Gastrocnemius medialis (tissue), 4 donors: ENCODE data around the gene GIN1.
"Not testable (repeated sequence)": the region's sequence is repeated elsewhere in the genome, so short reads cannot be mapped to it uniquely, and the experiment has no call there.

Experiments
- CTCF ChIP-seq, 5 experiments: fragments of 450-650 bp in 3 of 5; fragments of 200-600 bp in 2 of 5; sonication (generic) in 2 of 5; IDR thresholded peaks in 4 of 5; conservative IDR thresholded peaks in 1 of 5; 1 replicate in 4 of 5; 2 replicates in 1 of 5; pipeline ENCODE4 v1.5.1; 2016 to 2019; ENCODE audit warnings: antibody characterized with exemption in 5 of 5, mild to moderate bottlenecking in 3 of 5, moderate library complexity in 3 of 5
- POLR2A ChIP-seq, 2 donors: fragments of 450-650 bp; IDR thresholded peaks; one replicate each; pipeline ENCODE4 v1.6.1; 2017; ENCODE audit warnings: antibody characterized with exemption in 2 of 2, mild to moderate bottlenecking in 2 of 2, moderate library complexity in 2 of 2

DNA sequence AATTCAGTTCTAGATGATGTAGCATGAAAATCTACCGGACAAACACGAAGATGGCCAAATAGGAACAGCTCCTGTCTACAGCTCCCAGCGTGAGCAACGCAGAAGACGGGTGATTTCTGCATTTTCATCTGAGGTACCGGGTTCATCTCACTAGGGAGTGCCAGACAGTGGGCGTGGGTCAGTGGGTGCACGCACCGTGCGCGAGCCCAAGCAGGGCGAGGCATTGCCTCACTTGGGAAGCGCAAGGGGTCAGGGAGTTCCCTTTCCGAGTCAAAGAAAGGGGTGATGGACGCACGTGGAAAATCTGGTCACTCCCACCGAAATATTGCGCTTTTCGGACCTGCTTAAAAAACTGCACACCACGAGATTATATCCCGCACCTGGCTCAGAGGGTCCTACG, 73.2 kb downstream of the GIN1 start:
- not testable (repeated sequence) for TF ChIP-seq POLR2A (IDR thresholded peaks at IDR 0.05); CTCF (IDR thresholded peaks at IDR 0.05 in 4 of 5, conservative IDR thresholded peaks at IDR 0.05 in 1 of 5)
